WTC11 (cell line): Measurements from ENCODE around the gene RNF38. TPM values are rescaled to one million over a fixed set of nuclear protein-coding genes. Genes with fewer than 3 reads are reported as not detected.
A peak's percentile ranks its signal among the peaks of the same experiment; 100 is the strongest.

ENCODE experiments used
- ATAC-seq: fragments of 200-7000 bp; cut with Tn5 transposase; 2 replicates; pipeline ENCODE4 v1.10.0; 2021; ENCODE audit warnings: mild to moderate bottlenecking, moderate library complexity
- CTCF ChIA-PET: fragments of 300-600 bp; sonication (Branson Sonifier 250); formaldehyde crosslinking; loops from one replicate; lab custom pipeline; 2021; ENCODE audit warnings: antibody characterized with exemption; lab: Charles Lee
- POLR2A ChIA-PET: fragments of 350-600 bp; sonication (Branson Sonifier 250); formaldehyde crosslinking; loops from one replicate; lab custom pipeline; 2021; ENCODE audit warnings: antibody characterized with exemption; lab: Charles Lee
- DNase-seq: peaks from one replicate; pipeline ENCODE4 v3.0.0; 2021; ENCODE audit warnings: low spot score
- H3K27ac Mint-ChIP-seq: 2 replicates; pipeline ENCODE4 v1.8.0; 2021; ENCODE audit warnings: mixed read lengths
- H3K27me3 Mint-ChIP-seq: 2 replicates; pipeline ENCODE4 v1.8.0; 2021; ENCODE audit warnings: low read depth, mild to moderate bottlenecking, moderate library complexity, mixed read lengths
- H3K36me3 Mint-ChIP-seq: 2 replicates; pipeline ENCODE4 v1.8.0; 2021; ENCODE audit warnings: mixed read lengths
- H3K4me1 Mint-ChIP-seq: 2 replicates; pipeline ENCODE4 v1.8.0; 2022; ENCODE audit warnings: mixed read lengths
- H3K4me3 Mint-ChIP-seq: 2 replicates; pipeline ENCODE4 v1.8.0; 2021; ENCODE audit warnings: mild to moderate bottlenecking, moderate library complexity, mixed read lengths
- H3K9me3 Mint-ChIP-seq: 2 replicates; pipeline ENCODE4 v1.8.0; 2021; ENCODE audit warnings: mixed read lengths
- ATF2 ChIP-seq: sonication (generic); formaldehyde crosslinking; IDR thresholded peaks from 2 replicates; pipeline ENCODE4 v1.8.1; 2022; ENCODE audit warnings: low read depth, missing genetic modification reagents, borderline replicate concordance
- CDX4 ChIP-seq: fragments of 250-450 bp; sonication (Bioruptor Pico); IDR thresholded peaks from 2 replicates; pipeline ENCODE4 v1.9.0; 2021; ENCODE audit warnings: moderate library complexity, mild to moderate bottlenecking, inconsistent platforms, borderline replicate concordance
- E2F1 ChIP-seq: sonication (generic); formaldehyde crosslinking; IDR thresholded peaks from 2 replicates; pipeline ENCODE4 v1.8.0; 2022; ENCODE audit warnings: mild to moderate bottlenecking, missing genetic modification reagents
- E2F4 ChIP-seq: sonication (generic); formaldehyde crosslinking; IDR thresholded peaks from 2 replicates; pipeline ENCODE4 v1.8.1; 2022; ENCODE audit warnings: low read depth, mild to moderate bottlenecking, moderate library complexity, missing genetic modification reagents, borderline replicate concordance
- ETV6 ChIP-seq: sonication (generic); formaldehyde crosslinking; IDR thresholded peaks from 2 replicates; pipeline ENCODE4 v1.8.1; 2022; ENCODE audit warnings: mild to moderate bottlenecking, missing genetic modification reagents
- FOXK1 ChIP-seq: sonication (generic); formaldehyde crosslinking; IDR thresholded peaks from 2 replicates; pipeline ENCODE4 v1.8.0; 2022; ENCODE audit warnings: mild to moderate bottlenecking, moderate library complexity, missing genetic modification reagents
- MXD4 ChIP-seq: fragments of 250-450 bp; sonication (Bioruptor Pico); IDR thresholded peaks from 2 replicates; pipeline ENCODE4 v1.8.0; 2021; ENCODE audit warnings: mild to moderate bottlenecking, moderate library complexity, borderline replicate concordance
- PREB ChIP-seq: sonication (generic); formaldehyde crosslinking; IDR thresholded peaks from 2 replicates; pipeline ENCODE4 v1.8.1; 2022; ENCODE audit warnings: mild to moderate bottlenecking, missing genetic modification reagents, moderate library complexity, borderline replicate concordance
- RELA ChIP-seq: sonication (generic); formaldehyde crosslinking; IDR thresholded peaks from 2 replicates; pipeline ENCODE4 v1.8.1; 2022; ENCODE audit warnings: missing genetic modification reagents, mild to moderate bottlenecking, borderline replicate concordance
- RORB ChIP-seq: fragments of 250-450 bp; sonication (Bioruptor Pico); IDR thresholded peaks from 2 replicates; pipeline ENCODE4 v1.9.0; 2021; ENCODE audit warnings: mild to moderate bottlenecking
- SMAD3 ChIP-seq: sonication (generic); formaldehyde crosslinking; IDR thresholded peaks from 2 replicates; pipeline ENCODE4 v1.8.0; 2022; ENCODE audit warnings: missing genetic modification reagents, mild to moderate bottlenecking, borderline replicate concordance
- SMAD4 ChIP-seq: sonication (generic); formaldehyde crosslinking; IDR thresholded peaks from 2 replicates; pipeline ENCODE4 v1.8.0; 2022; ENCODE audit warnings: mild to moderate bottlenecking, missing genetic modification reagents
- ZMAT4 ChIP-seq: fragments of 250-450 bp; sonication (Bioruptor Pico); IDR thresholded peaks from 2 replicates; pipeline ENCODE4 v1.9.0; 2021; ENCODE audit warnings: mild to moderate bottlenecking
- ZNF138 ChIP-seq: sonication (generic); formaldehyde crosslinking; conservative IDR thresholded peaks from 2 replicates; pipeline ENCODE4 v1.8.1; 2022; ENCODE audit warnings: mild to moderate bottlenecking, moderate library complexity, missing genetic modification reagents
- ZNF219 ChIP-seq: sonication (generic); formaldehyde crosslinking; IDR thresholded peaks from 2 replicates; pipeline ENCODE4 v1.8.0; 2023; ENCODE audit warnings: missing genetic modification reagents, mild to moderate bottlenecking, borderline replicate concordance
- ZNF532 ChIP-seq: fragments of 250-450 bp; sonication (Bioruptor Pico); IDR thresholded peaks from 2 replicates; pipeline ENCODE4 v1.9.0; 2021; ENCODE audit warnings: mild to moderate bottlenecking, borderline replicate concordance
- total RNA-seq: library from RNA; stranded (reverse); gene quantifications from 3 replicates; pipeline ENCODE4 v1.2.3, GENCODE V29; 2021

The RNF38 gene
- total RNA-seq, 1 experiment from 2014 or later, result 56.4 TPM

- DNase-seq (no peak), ATAC-seq (no peak)
- Mint-ChIP-seq H3K9me3 (no peaks in the 10 kb centered on the region), H3K4me1 (peaks cover 46% of the 10 kb centered on the region), H3K4me3 (no peak overlapping the region), H3K27ac (peak overlapping the region; percentile 69; the same call in 1 of the 2 replicates), H3K27me3 (no peaks in the 10 kb centered on the region), H3K36me3 (no peaks in the 10 kb centered on the region)
- TF ChIP-seq ZMAT4 (CRISPR knock-in tag) (no peak), E2F4 (CRISPR knock-in tag) (no peak), SMAD3 (CRISPR knock-in tag) (no peak), ZNF532 (CRISPR knock-in tag) (no peak), PREB (CRISPR knock-in tag) (no peak), E2F1 (CRISPR knock-in tag) (no peak), ZNF138 (CRISPR knock-in tag) (no peak), MXD4 (no peak), RORB (CRISPR knock-in tag) (no peak), ETV6 (CRISPR knock-in tag) (no peak)
- CTCF ChIA-PET, result interaction anchor here (3.6 to 4.2 kb wide), 2 partner anchors 21 to 30 kb away, joined by 16 to 48 read pairs; no protein-coding TSS in a partner anchor
- POLR2A ChIA-PET, result no interaction called here
These were observed 37.7 kb upstream of the RNF38 start for GRCh38 chr9:36437790-36438189.

- Mint-ChIP-seq H3K27me3 (no peaks in the 10 kb centered on the region), H3K27ac (peak overlapping the region; percentile 89; the same call in 1 of the 2 replicates), H3K4me3 (no peak overlapping the region), H3K9me3 (no peaks in the 10 kb centered on the region), H3K4me1 (peaks cover 43% of the 10 kb centered on the region), H3K36me3 (no peaks in the 10 kb centered on the region)
- no peak for DNase-seq
- POLR2A ChIA-PET, result no interaction called here
- CTCF ChIA-PET, result interaction anchor here (0.6 to 4.2 kb wide), 6 partner anchors 13 to 311 kb away, joined by 3 to 48 read pairs (median 4); no protein-coding TSS in a partner anchor
- TF ChIP-seq ATF2 (CRISPR knock-in tag), result no peak
- no peak for TF ChIP-seq ZNF219 (CRISPR knock-in tag)
- TF ChIP-seq CDX4 (CRISPR knock-in tag), result no peak
- TF ChIP-seq FOXK1 (CRISPR knock-in tag), result no peak
- no peak for TF ChIP-seq SMAD4 (CRISPR knock-in tag)
- TF ChIP-seq RELA (CRISPR knock-in tag), result no peak
- no peak for TF ChIP-seq PREB (CRISPR knock-in tag)
- no peak; the same call in 1 of the 2 replicates for ATAC-seq
These were observed 36.8 kb upstream of the RNF38 start for GRCh38 chr9:36436909-36437308.
